H1 (cell line): ENCODE data around the gene ZNF407. TPM values are rescaled to one million over a fixed set of nuclear protein-coding genes. Genes with fewer than 3 reads are reported as not detected.

Experiments used
- CTCF ChIA-PET: fragments of 300-600 bp; sonication (Branson Sonifier 250); formaldehyde crosslinking; loops from one replicate; lab custom pipeline; 2021; ENCODE audit not compliant: partially characterized antibody; lab: Charles Lee
- POLR2A ChIA-PET: fragments of 300-600 bp; sonication (Branson Sonifier 250); formaldehyde crosslinking; loops from one replicate; lab custom pipeline; 2021; ENCODE audit warnings: inconsistent platforms; ENCODE audit not compliant: partially characterized antibody; lab: Charles Lee
- DNase-seq, 2 experiments: peaks; one replicate each; pipeline versions ENCODE4 v3.0.0 to v3.0.0-alpha.2; 2010 to 2022; ENCODE audit warnings: low spot score in 2 of 2, low read depth in 1 of 2, mixed read lengths in 1 of 2
- FAIRE-seq: peaks from 2 replicates; lab custom pipeline; 2011; peaks lifted over from hg19 to GRCh38; lab: Jason Lieb, UNC
- H2AFZ ChIP-seq: 2 replicates; pipeline ENCODE4 v1.8.1; 2012; ENCODE audit warnings: low read length, inconsistent platforms
- H2AK5ac ChIP-seq: 2 replicates; pipeline ENCODE4 v1.6.1; 2013; ENCODE audit warnings: low read depth, low read length
- H2BK120ac ChIP-seq: replicated peaks from 2 replicates; pipeline ENCODE3; 2013; ENCODE audit warnings: low read depth, low read length, inconsistent platforms
- H2BK12ac ChIP-seq: 2 replicates; pipeline ENCODE4 v1.6.1; 2013; ENCODE audit warnings: low read depth, low read length
- H2BK15ac ChIP-seq: 2 replicates; pipeline ENCODE4 v1.6.1; 2013; ENCODE audit warnings: low read length
- H2BK20ac ChIP-seq: 2 replicates; pipeline ENCODE4 v1.6.1; 2013; ENCODE audit warnings: low read length
- H2BK5ac ChIP-seq: 2 replicates; pipeline ENCODE4 v1.6.1; 2013; ENCODE audit warnings: low read depth, low read length
- H3K14ac ChIP-seq: 2 replicates; pipeline ENCODE4 v1.6.1; 2013; ENCODE audit warnings: inconsistent platforms; ENCODE audit not compliant: insufficient read length
- H3K18ac ChIP-seq: 2 replicates; pipeline ENCODE4 v1.6.1; 2013; ENCODE audit warnings: low read length; ENCODE audit errors: extremely low read depth
- H3K23ac ChIP-seq: 2 replicates; pipeline ENCODE4 v1.6.1; 2013; ENCODE audit warnings: inconsistent platforms; ENCODE audit not compliant: insufficient read length
- H3K23me2 ChIP-seq: 2 replicates; pipeline ENCODE4 v1.6.1; 2013; ENCODE audit warnings: low read depth, low read length
- H3K27ac ChIP-seq: 2 replicates; pipeline ENCODE4 v1.6.1; 2011; ENCODE audit warnings: low read depth, low read length, inconsistent platforms
- H3K27me3 ChIP-seq, 4 experiments: replicated peaks in 1 of 4; 1 replicate in 1 of 4; 2 replicates in 3 of 4; pipeline versions ENCODE4 v1.6.1 to v1.8.1; 2011 to 2013; ENCODE audit warnings: low read length in 3 of 4, mild to moderate bottlenecking in 3 of 4, inconsistent platforms in 2 of 4, mixed read lengths in 2 of 4, moderate library complexity in 1 of 4; ENCODE audit not compliant: control insufficient read depth in 3 of 4, insufficient read depth in 3 of 4; ENCODE audit errors: extremely low read depth in 1 of 4
- H3K36me3 ChIP-seq, 4 experiments: 2 replicates each; pipeline versions ENCODE4 v1.6.1 to v1.8.1; 2011 to 2013; ENCODE audit warnings: mild to moderate bottlenecking in 4 of 4, low read length in 3 of 4, moderate library complexity in 2 of 4, control low read depth in 1 of 4, inconsistent platforms in 1 of 4; ENCODE audit not compliant: insufficient read depth in 4 of 4, control insufficient read depth in 2 of 4
- H3K4ac ChIP-seq: replicated peaks from 2 replicates; pipeline ENCODE3; 2013; ENCODE audit warnings: low read length, low read depth, mixed read lengths, inconsistent platforms; ENCODE audit not compliant: insufficient read length
- H3K4me1 ChIP-seq, 4 experiments: replicated peaks in 1 of 4; 1 replicate in 1 of 4; 2 replicates in 3 of 4; pipeline versions ENCODE4 v1.6.1 to v1.8.1; 2011 to 2013; ENCODE audit warnings: low read length in 3 of 4, inconsistent platforms in 2 of 4, mixed read lengths in 1 of 4; ENCODE audit not compliant: insufficient read depth in 4 of 4, control insufficient read depth in 3 of 4
- H3K4me2 ChIP-seq, 2 experiments: 2 replicates each; pipeline versions ENCODE4 v1.6.1 to v1.8.1; 2011 to 2013; ENCODE audit warnings: low read depth in 2 of 2, low read length in 2 of 2, control low read depth in 1 of 2, inconsistent platforms in 1 of 2, mild to moderate bottlenecking in 1 of 2; ENCODE audit not compliant: insufficient read depth in 1 of 2
- H3K4me3 ChIP-seq, 4 experiments: fragments of 200-600, 300-600 bp in 1 of 4; sonication (generic), shearing (Covaris generic), sonication (Bioruptor Twin) in 1 of 4; 2 replicates each; pipeline versions ENCODE4 v1.5.1 to v1.8.1; 2011 to 2016; ENCODE audit warnings: low read length in 4 of 4, low read depth in 3 of 4, control low read depth in 2 of 4, inconsistent platforms in 2 of 4, mild to moderate bottlenecking in 2 of 4, mixed read lengths in 1 of 4, moderate library complexity in 1 of 4; ENCODE audit not compliant: insufficient read depth in 2 of 4; ENCODE audit errors: extremely low read depth in 1 of 4
- H3K56ac ChIP-seq: replicated peaks from 2 replicates; pipeline ENCODE3; 2013; ENCODE audit warnings: low read depth, mild to moderate bottlenecking, mixed read lengths, low read length, inconsistent platforms; ENCODE audit not compliant: insufficient read length
- H3K79me1 ChIP-seq: 2 replicates; pipeline ENCODE4 v1.6.1; 2013; ENCODE audit warnings: low read depth, low read length, control low read depth
- H3K79me2 ChIP-seq, 2 experiments: 2 replicates each; pipeline versions ENCODE4 v1.6.1 to v1.8.1; 2012 to 2013; ENCODE audit warnings: low read length in 2 of 2, mild to moderate bottlenecking in 2 of 2, inconsistent platforms in 1 of 2; ENCODE audit not compliant: insufficient read depth in 2 of 2, control insufficient read depth in 1 of 2
- H3K9ac ChIP-seq, 4 experiments: replicated peaks in 1 of 4; 1 replicate in 1 of 4; 2 replicates in 3 of 4; pipeline versions ENCODE4 v1.6.1 to v1.8.1; 2011 to 2013; ENCODE audit warnings: low read depth in 3 of 4, low read length in 3 of 4, control low read depth in 2 of 4, mild to moderate bottlenecking in 2 of 4, moderate library complexity in 2 of 4, inconsistent platforms in 1 of 4; ENCODE audit errors: extremely low read depth in 1 of 4
- H3K9me3 ChIP-seq, 2 experiments: 2 replicates each; pipeline versions ENCODE4 v1.6.1 to v1.8.1; 2012 to 2013; ENCODE audit warnings: mild to moderate bottlenecking in 2 of 2, moderate library complexity in 2 of 2, control low read depth in 1 of 2, inconsistent platforms in 1 of 2, low read depth in 1 of 2, low read length in 1 of 2, mixed read lengths in 1 of 2; ENCODE audit not compliant: insufficient read depth in 2 of 2
- H4K20me1 ChIP-seq, 2 experiments: replicated peaks in 1 of 2; 2 replicates each; pipeline versions ENCODE3 to v1.8.1; 2011 to 2013; ENCODE audit warnings: inconsistent platforms in 2 of 2, low read length in 2 of 2, mild to moderate bottlenecking in 1 of 2; ENCODE audit not compliant: insufficient read depth in 2 of 2, control insufficient read depth in 1 of 2
- H4K5ac ChIP-seq: 2 replicates; pipeline ENCODE4 v1.6.1; 2013; ENCODE audit warnings: low read length, low read depth, mixed read lengths, inconsistent platforms; ENCODE audit not compliant: insufficient read length
- H4K8ac ChIP-seq: 2 replicates; pipeline ENCODE4 v1.8.0; 2013; ENCODE audit warnings: mild to moderate bottlenecking, moderate library complexity, low read length, inconsistent platforms; ENCODE audit not compliant: insufficient read depth; ENCODE audit errors: extremely low read depth
- H4K91ac ChIP-seq: replicated peaks from 2 replicates; pipeline ENCODE3; 2013; ENCODE audit warnings: low read length, mixed read lengths, inconsistent platforms; ENCODE audit not compliant: insufficient read length
- ATF3 ChIP-seq: IDR thresholded peaks from 2 replicates; pipeline ENCODE4 v1.6.1; 2011; ENCODE audit warnings: low read depth, mild to moderate bottlenecking, low read length; ENCODE audit not compliant: insufficient read depth
- CHD2 ChIP-seq: IDR thresholded peaks from 2 replicates; pipeline ENCODE4 v1.6.1; 2012; ENCODE audit warnings: low read length, improper control_type of control experiment
- HDAC6 ChIP-seq: IDR thresholded peaks from one replicate; pipeline ENCODE4 v1.7.1; 2012; ENCODE audit warnings: low read depth, mild to moderate bottlenecking, inconsistent platforms, low read length, moderate library complexity
- JUN ChIP-seq: IDR thresholded peaks from 2 replicates; pipeline ENCODE4 v1.6.1; 2011; ENCODE audit warnings: low read depth, mild to moderate bottlenecking, improper control_type of control experiment, low read length
- POU5F1 ChIP-seq: IDR thresholded peaks from 2 replicates; pipeline ENCODE4 v1.6.1; 2011; ENCODE audit warnings: low read depth, mild to moderate bottlenecking, low read length, moderate library complexity
- WGBS, 2 experiments: shearing (Covaris generic) in 1 of 2; methylation state at CpG; one replicate each; pipeline versions ENCODE4 v1.1.6 to v1.1.7; 2013 to 2015; ENCODE audit warnings: low lambda C conversion rate in 2 of 2, mixed read lengths in 2 of 2, inconsistent platforms in 1 of 2, low coverage in 1 of 2, missing lambda C conversion rate in 1 of 2; ENCODE audit not compliant: insufficient replicate concordance in 2 of 2, insufficient coverage in 1 of 2, insufficient read length in 1 of 2; ENCODE audit errors: extremely low coverage in 1 of 2, missing lambda C conversion rate in 1 of 2; 5-methylcytosine and 5-hydroxymethylcytosine counted together
- polyA plus RNA-seq, 7 experiments: library from polyadenylated mRNA; depleted of rRNA in 3 of 7; stranded (reverse) in 5 of 7; unstranded in 2 of 7; fragments of >200 nt in 5 of 7; fragments of 200-250 nt in 2 of 7; gene quantifications; 1 replicate in 5 of 7; 2 replicates in 1 of 7; 4 replicates in 1 of 7; pipeline versions ENCODE4 v1.2.1 to v1.2.3, GENCODE V29; 2011 to 2013; ENCODE audit warnings: missing spikeins in 2 of 7, mixed read lengths in 2 of 7
- total RNA-seq: library from RNA; stranded (reverse); fragmentation: NEBNext Ultra II Directional; extraction: Animal tissue kit (Norgen Biotek cat#: 25700); gene quantifications from 2 replicates; pipeline ENCODE4 v1.2.1, GENCODE V29; 2021

The ZNF407 gene
- total and polyA plus RNA-seq, 2 of the 8 experiments (the other 6 are each of a cell fraction or from before 2014, with no cell fraction given): 1.5 to 6.8 TPM

- no peaks in the 10 kb centered on the region for H3K27me3 ChIP-seq
- DNase-seq: no peak
- TF ChIP-seq ATF3 (no peak), JUN (no peak), POU5F1 (no peak), CHD2 (no peak), HDAC6 (no peak)
Measured at GRCh38 chr18:74996055-74996454, 398.4 kb downstream of the ZNF407 start.

More at GRCh38 chr18:74996055-74996454, 398.4 kb downstream of the ZNF407 start:
- Histone ChIP-seq H4K91ac (no peak overlapping the region), H3K27ac (no peak overlapping the region), H3K9me3 (no peaks in the 10 kb centered on the region), H2BK12ac (no peak overlapping the region), H4K20me1 (no peaks in the 10 kb centered on the region), H2BK15ac (no peak overlapping the region), H3K23me2 (no peaks in the 10 kb centered on the region), H3K56ac (no peak overlapping the region), H3K79me2 (no peaks in the 10 kb centered on the region), H2BK120ac (no peak overlapping the region), H2AK5ac (no peak overlapping the region), H2BK5ac (no peak overlapping the region), H3K36me3 (no peaks in the 10 kb centered on the region), H3K23ac (no peak overlapping the region), H4K5ac (no peak overlapping the region), H3K9ac (no peak overlapping the region), H3K14ac (no peak overlapping the region), H4K8ac (no peak overlapping the region), H3K4me2 (no peak overlapping the region), H3K4me1 (no peaks in the 10 kb centered on the region; a peak in 1 of 7 replicates), H3K4ac (no peak overlapping the region), H3K4me3 (no peak overlapping the region), H2AFZ (no peak overlapping the region), H3K18ac (no peak overlapping the region), H2BK20ac (no peak overlapping the region), H3K79me1 (no peaks in the 10 kb centered on the region)
- POLR2A ChIA-PET: no interaction called here
- CTCF ChIA-PET: no interaction called here
- FAIRE-seq: no peak
- WGBS, 2 experiments: 91% methylated on average over 6 of the region's 6 CpGs; no CpG with 5 or more reads in 1 of the 2 experiments
